Measurements from ENCODE around the gene CYP27C1.
A peak's percentile ranks its signal among the peaks of the same experiment; 100 is the strongest.
"Not testable (repeated sequence)": the region's sequence is repeated elsewhere in the genome, so short reads cannot be mapped to it uniquely, and the experiment has no call there.

CYP27C1 gene

GRCh38 chr2:127169066-127169660 lies 50.9 kb downstream of the CYP27C1 start:
- no peak for DNase-seq

DNA sequence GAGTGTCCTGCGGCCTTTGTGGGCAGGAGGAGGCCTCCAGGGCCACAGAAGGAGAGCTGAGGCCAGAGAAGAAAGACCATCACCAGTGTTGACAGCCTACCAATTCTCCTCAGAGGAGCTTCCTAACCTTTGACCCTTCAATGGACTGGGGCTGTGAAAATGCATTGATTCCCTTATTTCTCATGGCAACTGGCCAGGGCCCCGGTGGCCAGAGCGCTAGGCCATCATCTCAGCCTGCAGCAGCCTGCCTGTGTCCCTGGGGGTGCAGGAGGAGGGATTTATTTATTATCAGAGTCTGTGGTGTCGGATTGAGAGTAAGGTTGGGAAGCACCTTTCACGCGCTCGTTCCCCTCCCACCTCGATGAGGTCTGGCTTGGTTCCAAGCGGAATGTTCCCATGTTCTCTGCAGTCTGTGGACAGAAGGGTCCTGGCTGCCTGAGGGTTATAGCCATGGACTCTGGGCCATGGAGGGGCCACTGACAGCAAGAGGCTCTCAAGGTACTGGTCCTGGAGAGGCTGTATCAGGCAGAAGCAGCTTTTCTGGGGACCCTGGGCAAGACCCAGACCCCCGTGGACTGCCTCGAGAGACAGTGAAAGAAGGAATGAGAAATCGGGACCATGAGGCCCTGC lies 53.8 kb downstream of the CYP27C1 start:
- DNase-seq: peak; percentile 15

GRCh38 chr2:127165539-127165935 lies 54.6 kb downstream of the CYP27C1 start:
- DNase-seq: peak; percentile 51

- peak; percentile 51 for DNase-seq
These were observed 55.1 kb downstream of the CYP27C1 start for GRCh38 chr2:127164761-127165538.

DNA sequence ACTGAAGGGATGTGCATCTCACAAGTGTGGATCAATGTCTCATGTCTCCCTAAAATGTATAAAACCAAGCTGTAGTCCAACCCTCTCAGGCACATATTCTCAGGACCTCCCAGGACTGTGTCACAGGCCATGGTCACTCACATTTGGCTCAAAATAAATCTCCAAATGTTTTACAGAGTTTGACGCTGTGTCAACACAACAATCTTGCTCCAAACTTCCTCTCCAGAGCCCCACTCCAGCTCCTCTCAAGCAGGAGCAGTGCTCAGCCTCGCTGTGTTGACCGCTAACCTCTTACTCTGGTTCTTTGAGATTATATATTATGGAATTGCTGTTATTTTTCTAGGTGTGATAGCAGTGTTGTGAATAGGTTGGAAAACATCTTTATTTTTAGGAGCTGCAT lies 56.2 kb downstream of the CYP27C1 start:
- no peak for DNase-seq

- not testable (repeated sequence) for DNase-seq
These were observed 57.1 kb downstream of the CYP27C1 start for GRCh38 chr2:127163090-127163406.

GRCh38 chr2:127162261-127163089 lies 57.6 kb downstream of the CYP27C1 start:
- DNase-seq: no peak

DNA sequence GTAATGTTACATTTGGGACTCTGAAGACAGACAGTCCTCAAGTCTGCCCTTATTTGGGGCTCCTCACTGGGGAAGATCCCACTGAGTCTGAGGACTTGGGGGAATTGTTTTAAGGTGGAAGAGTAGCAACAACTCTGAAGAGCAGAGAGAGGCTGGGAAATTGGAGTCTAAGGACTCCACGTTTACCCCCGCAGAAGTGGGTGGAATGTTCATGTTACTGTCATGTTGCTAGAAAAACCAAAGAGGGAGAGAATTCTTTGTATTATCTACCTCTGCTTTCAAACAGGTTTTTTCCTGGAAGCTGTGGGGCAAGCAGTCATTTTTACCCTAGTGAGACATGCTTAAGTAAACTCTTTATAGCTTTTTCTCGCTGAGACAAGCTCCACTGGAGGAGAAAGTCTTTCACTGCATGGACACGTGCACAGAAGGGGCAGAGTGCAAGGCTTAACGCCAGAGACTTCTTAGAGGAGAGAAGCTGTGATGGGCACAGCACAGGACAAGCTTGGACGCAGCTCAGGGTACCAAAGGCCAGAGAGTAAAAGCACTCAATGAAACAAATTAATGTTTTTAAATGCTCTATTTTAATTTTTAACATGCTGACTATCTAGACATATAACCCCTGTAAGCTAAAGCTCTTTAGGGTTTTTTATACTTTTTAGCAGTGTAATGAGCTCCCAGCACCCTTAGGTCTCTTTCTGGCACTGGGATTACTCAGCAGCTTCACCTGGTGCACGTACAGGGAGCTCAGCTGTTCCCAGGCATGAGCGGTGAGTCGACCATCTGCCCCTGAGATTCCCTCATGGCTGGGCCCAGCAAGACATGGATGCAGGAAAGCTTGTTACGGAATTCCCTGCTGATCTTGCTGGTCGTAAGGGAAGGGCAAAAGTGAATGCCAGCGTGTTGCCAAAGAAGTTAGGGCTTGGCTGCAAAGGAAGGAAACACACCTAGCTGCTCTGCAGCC lies 58.6 kb downstream of the CYP27C1 start:
- no peak for DNase-seq

GRCh38 chr2:127160676-127161075 lies 59.4 kb downstream of the CYP27C1 start:
- DNase-seq: no peak

DNA sequence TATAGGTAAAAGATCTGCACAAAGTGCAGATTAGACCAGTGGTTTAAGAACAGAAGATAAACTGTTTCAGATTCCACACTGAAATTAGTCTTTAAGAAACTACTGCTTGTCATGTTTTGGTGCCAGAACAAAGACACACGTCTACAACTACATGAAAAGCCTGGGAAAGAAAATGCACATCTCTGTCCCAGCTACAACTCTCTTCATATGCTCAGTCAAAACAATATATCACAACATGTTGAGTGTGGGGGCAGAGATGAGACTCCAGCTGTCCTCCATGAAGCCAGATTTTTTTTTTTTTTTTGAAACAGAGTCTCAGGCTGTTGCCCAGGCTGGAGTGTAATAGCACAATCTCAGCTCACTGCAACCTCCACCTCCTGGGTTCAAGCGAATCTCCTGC lies 60.6 kb downstream of the CYP27C1 start:
- DNase-seq: no peak

DNA sequence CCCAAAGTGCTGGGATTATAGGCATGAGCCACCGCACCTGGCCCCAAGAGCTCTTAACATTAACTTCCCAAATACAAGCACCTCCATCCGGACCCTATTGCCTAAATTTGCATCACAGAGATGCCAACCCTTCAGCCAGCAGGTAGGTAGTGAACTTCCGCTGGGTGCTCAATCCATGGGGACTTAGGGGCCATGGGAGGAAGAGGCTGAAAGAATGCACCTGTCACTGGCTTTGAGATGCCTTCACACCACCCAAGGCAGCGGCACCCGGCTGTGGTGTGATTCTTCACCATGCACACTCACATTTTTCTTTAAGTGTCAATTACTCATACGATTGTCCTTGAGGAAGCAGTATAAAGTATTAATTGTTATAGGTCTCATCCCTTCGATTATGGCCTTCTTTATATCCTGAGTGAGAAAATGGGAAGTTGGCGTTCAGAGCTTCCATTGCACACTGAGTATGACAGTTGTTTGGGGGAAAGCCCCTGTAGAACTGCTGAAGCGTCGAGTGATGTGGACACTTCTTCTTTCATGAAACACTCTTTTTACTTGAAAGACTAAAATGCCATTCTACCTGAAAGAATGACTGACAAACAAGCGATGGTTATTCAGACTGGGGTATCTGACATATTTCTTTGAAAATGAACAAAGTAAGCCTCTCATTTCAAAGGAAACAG lies 61.3 kb downstream of the CYP27C1 start:
- DNase-seq: no peak

DNA sequence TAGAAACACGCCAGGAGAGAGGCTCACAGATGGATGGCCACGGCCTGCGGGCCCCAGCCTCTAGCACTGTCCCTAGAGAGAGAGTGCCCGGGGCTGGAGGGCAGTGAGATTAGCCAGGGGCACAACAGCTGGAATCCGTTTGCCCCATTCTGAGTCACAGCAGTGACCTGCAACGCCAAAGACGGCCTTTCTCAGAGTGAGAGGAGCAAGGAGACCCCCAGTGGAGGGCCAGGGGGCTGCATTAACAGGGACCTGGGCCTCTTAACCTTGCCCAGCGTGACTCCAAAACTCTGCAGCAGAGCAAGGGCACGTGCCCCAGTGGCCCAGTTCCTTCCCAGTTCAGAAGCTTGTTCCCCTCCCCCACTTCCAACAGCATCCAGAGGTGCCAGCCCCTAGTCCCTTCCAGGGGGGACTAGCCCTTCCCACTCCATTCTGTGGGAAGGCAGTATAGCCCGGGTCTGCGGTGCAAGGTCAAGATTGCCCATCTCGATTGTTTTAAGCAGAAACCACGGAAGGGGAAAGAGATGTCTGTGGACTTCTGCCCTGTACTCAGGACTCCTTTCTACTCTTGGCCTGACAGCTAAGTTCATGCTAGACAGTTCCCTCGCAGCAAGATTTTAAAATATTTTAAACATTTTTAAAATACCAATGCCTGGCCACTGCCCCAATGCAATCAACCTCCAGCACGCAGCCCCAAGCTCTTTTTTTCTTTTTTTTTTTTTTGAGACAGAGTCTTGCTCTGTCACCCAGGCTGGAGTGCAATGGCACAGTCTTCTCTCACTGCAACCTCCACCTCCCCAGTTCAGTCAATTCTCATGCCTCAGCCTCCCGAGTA lies 62.2 kb downstream of the CYP27C1 start:
- no peak for DNase-seq

GRCh38 chr2:127157114-127157513 lies 63.0 kb downstream of the CYP27C1 start:
- DNase-seq: no peak

DNA sequence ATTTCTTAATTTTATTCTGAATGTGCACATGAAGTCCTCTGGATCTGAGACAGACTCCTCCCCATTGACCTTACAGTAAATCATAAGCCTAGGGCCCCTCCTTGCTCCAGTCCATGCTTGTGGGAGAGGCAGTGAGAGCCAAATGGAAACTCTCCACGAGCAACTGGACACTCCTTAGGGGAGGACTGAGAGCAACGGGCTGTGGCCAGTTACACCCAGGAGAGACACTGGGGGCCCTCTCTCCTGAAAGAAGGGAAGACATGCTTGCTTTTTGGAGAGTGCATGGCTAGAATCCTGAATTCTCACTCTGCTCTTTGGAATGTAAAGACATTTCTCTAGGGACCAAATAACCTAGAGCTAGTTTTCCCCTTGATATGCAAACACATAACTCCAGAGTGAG lies 64.2 kb downstream of the CYP27C1 start:
- no peak for DNase-seq

GRCh38 chr2:127155028-127155581 lies 65.0 kb downstream of the CYP27C1 start:
- DNase-seq: no peak

GRCh38 chr2:127154396-127154795 lies 65.7 kb downstream of the CYP27C1 start:
- no peak for DNase-seq

GRCh38 chr2:127153691-127154158 lies 66.4 kb downstream of the CYP27C1 start:
- DNase-seq: no peak

DNA sequence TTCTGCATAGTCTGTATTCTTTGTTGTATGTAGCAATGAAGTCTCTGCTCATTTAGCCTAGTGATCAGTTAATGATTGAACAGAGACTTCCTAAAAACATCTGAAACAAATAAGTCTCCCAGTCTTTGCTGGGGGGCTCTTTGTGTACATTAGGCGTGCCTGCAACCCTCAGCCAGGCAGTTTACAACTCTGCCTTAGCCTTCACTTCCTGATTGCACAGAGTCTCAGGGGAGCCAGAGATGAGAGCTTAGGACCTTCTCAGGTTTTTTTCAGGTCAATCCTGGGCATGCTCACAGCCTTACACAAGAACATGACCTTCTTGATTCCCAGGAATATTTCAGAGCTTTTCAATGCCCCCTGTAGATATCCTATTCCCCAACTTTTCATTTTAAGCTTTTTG lies 69.1 kb downstream of the CYP27C1 start:
- no peak for DNase-seq

DNA sequence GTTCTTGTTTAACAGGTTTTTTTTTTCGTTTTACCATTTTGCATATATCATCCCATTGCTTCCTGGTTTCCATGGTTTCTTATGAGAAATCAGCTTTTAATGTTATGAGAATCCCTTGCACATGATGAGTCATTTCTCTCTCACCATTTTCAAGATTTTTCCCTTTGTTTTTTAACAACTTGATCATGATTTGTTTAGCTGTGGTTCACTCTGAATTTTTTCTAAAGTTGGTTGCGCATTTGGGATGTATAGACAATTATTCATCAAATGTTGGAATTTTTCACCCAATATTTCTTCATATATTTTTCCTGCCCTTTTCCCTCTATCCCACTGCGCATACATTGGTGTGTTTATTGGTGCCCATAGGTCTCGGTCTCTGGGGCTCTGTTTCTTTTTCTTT lies 70.7 kb downstream of the CYP27C1 start:
- no peak for DNase-seq

DNA sequence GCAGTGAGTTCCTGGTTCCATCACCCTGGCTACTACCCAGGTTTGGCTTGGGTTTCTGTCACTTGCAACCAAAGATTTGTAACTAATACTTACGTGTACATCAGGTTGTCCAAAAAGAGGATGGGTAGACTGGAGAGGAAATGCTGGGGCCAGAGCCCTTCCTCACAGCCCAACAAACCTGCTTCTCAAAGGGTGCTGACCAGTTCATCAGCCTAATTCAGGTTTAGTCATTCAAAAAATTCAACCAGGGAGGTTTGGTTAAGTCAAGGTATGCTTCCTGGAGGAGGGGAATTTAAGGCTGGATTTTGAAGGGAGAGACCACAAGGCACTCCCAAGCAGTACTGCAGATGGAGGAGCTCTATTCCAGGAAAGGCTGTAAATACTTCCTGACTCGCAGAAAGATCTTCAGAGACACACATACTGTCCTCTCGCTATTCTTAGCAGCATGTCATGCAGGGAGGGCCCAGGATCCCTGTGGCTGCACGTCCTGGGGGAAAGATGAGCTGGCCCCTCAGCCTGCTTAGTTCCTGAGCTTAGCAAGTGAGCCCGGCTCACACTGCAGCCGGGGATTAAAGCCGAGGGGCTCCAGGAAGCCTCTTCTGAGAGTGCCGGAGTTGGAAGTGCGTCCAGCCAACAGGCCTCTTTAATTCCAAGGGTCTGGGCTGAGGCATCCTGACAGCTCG lies 73.1 kb downstream of the CYP27C1 start:
- DNase-seq: no peak

Measured in NCI-H1092 (cell line).